22Rv1 (cell line): Measurements from ENCODE around the gene CDK11A.

Experiments used
- ZFX ChIP-seq: fragments of 450-650 bp; IDR thresholded peaks from 2 replicates; pipeline ENCODE4 v1.6.1; 2017; ENCODE audit warnings: antibody characterized with exemption, borderline replicate concordance
- TF ChIP-seq, protein P1 (sequence below): fragments of 450-650 bp; IDR thresholded peaks from 2 replicates; pipeline ENCODE4 v1.5.1; 2017; ENCODE audit warnings: mild to moderate bottlenecking

DNA sequence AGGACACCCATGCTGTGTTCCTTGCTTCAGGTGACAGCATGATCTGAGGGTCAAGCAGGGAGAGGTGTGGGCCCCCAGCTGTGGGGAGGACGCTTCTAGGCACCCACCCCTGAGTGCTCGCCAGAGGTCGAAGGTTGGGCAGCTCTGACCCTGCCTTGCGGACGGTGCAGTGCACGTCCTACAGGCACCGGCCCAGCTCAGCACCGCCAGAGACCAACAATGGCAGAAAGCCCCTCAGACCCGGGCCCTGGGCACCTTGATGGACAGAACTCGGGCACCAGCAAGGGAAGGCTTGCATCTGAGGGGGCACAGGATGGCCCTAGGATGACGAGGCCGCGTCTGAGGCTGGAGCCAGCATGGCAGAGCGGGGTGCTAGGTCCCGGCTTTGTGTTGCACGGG, 29.4 kb upstream of the CDK11A start:
- TF ChIP-seq, protein P1, sequence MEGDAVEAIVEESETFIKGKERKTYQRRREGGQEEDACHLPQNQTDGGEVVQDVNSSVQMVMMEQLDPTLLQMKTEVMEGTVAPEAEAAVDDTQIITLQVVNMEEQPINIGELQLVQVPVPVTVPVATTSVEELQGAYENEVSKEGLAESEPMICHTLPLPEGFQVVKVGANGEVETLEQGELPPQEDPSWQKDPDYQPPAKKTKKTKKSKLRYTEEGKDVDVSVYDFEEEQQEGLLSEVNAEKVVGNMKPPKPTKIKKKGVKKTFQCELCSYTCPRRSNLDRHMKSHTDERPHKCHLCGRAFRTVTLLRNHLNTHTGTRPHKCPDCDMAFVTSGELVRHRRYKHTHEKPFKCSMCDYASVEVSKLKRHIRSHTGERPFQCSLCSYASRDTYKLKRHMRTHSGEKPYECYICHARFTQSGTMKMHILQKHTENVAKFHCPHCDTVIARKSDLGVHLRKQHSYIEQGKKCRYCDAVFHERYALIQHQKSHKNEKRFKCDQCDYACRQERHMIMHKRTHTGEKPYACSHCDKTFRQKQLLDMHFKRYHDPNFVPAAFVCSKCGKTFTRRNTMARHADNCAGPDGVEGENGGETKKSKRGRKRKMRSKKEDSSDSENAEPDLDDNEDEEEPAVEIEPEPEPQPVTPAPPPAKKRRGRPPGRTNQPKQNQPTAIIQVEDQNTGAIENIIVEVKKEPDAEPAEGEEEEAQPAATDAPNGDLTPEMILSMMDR = no peak
- TF ChIP-seq ZFX = no peak
